Vagina (tissue), 2 donors: ENCODE results near the gene JPT2.

ENCODE experiments used
- CTCF ChIP-seq, 3 experiments: fragments of 450-650 bp in 2 of 3; fragments of 200-600 bp in 1 of 3; sonication (generic) in 1 of 3; IDR thresholded peaks; one replicate each; pipeline ENCODE4 v1.5.1; 2017 to 2019; ENCODE audit warnings: antibody characterized with exemption in 3 of 3, mild to moderate bottlenecking in 2 of 3, moderate library complexity in 2 of 3
- POLR2A ChIP-seq, 2 donors: fragments of 450-650 bp; IDR thresholded peaks; one replicate each; pipeline ENCODE4 v1.6.1; 2017; ENCODE audit warnings: antibody characterized with exemption in 2 of 2, mild to moderate bottlenecking in 2 of 2, moderate library complexity in 2 of 2

DNA sequence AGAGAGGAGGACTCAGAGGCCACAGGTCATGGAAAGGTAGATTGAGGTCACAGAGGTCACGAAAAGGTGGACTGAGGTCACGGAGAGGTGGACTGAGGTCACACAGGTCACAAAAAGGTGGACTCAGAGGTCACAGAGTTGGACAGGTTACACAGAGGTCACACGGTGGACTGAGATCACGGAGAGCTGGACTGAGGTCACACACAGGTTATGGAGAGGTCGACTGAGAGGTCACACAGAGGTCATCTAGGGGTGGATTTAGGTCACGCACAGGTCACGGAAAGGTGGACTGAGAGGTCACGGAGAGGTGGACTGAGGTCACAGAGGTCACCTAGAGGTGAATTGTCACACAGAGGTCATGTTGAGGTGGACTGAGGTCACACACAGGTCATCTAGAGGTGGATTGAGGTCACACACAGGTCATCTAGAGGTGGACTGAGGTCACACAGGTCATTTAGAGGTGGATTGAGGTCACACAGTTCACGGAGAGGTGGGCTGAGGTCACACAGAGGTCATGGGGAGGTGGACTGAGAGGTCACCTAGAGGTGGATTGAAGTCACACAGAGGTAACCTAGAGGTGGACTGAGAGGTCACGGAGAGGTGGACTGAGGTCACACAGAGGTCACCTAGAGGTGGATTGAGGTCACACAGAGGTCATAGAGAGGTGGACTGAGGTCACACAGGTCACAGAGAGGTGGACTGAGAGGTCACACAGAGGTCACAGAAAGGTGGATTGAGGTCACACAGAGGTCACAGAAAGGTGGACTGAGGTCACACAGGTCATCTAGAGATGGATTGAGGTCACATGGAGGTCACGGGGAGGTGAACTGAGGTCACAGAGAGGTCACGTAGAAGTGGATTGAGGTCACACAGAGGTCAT, 26.7 kb upstream of the JPT2 start:
- TF ChIP-seq CTCF (IDR thresholded peaks at IDR 0.05): no peak
- TF ChIP-seq POLR2A (IDR thresholded peaks at IDR 0.05): no peak
